RWPE2 (cell line): Measurements from ENCODE around the gene MAST2.

Experiments used
- ATAC-seq: fragments of 200-7000 bp; cut with Tn5 transposase; 3 replicates; pipeline ENCODE4 v1.9.1; 2021; ENCODE audit warnings: low read depth
- DNase-seq: peaks from one replicate; pipeline ENCODE4 v3.0.0-alpha.2; 2020; ENCODE audit warnings: low spot score
- H3K27ac ChIP-seq: fragments of 450-650 bp; 2 replicates; pipeline ENCODE4 v1.5.1; 2017; ENCODE audit warnings: mild to moderate bottlenecking; ENCODE audit not compliant: poor library complexity, severe bottlenecking
- H3K27me3 ChIP-seq: fragments of 250-450 bp; sonication (Bioruptor Pico); 2 replicates; pipeline ENCODE4 v1.5.1; 2021; ENCODE audit warnings: mild to moderate bottlenecking, moderate library complexity; ENCODE audit not compliant: insufficient read depth, poor library complexity, severe bottlenecking
- H3K36me3 ChIP-seq: fragments of 250-450 bp; sonication (Bioruptor Pico); 2 replicates; pipeline ENCODE4 v1.5.1; 2020; ENCODE audit warnings: low read depth, mild to moderate bottlenecking, moderate library complexity
- H3K4me1 ChIP-seq: fragments of 250-450 bp; sonication (Bioruptor Pico); 2 replicates; pipeline ENCODE4 v1.5.1; 2021; ENCODE audit warnings: mild to moderate bottlenecking, moderate library complexity; ENCODE audit not compliant: insufficient read depth, poor library complexity, severe bottlenecking
- H3K4me3 ChIP-seq: fragments of 250-450 bp; sonication (Bioruptor Pico); 2 replicates; pipeline ENCODE4 v1.5.1; 2021; ENCODE audit warnings: mild to moderate bottlenecking, moderate library complexity; ENCODE audit not compliant: severe bottlenecking
- H3K9me3 ChIP-seq: fragments of 250-450 bp; sonication (Bioruptor Pico); 2 replicates; pipeline ENCODE4 v1.5.1; 2021; ENCODE audit warnings: mild to moderate bottlenecking, moderate library complexity; ENCODE audit not compliant: severe bottlenecking
- CTCF ChIP-seq: fragments of 450-650 bp; IDR thresholded peaks from one replicate; pipeline ENCODE4 v1.5.1; 2017; ENCODE audit warnings: mild to moderate bottlenecking, moderate library complexity; ENCODE audit not compliant: poor library complexity, severe bottlenecking

The MAST2 gene

GRCh38 chr1:46057781-46058180, 254.4 kb downstream of the MAST2 start:
- no peaks in the 10 kb centered on the region for H3K4me1 ChIP-seq
- no peaks in the 10 kb centered on the region for H3K27me3 ChIP-seq
- DNase-seq: no peak
- no peak for TF ChIP-seq CTCF
- H3K27ac ChIP-seq: no peak overlapping the region
- H3K9me3 ChIP-seq: no peaks in the 10 kb centered on the region
- no peak overlapping the region for H3K4me3 ChIP-seq
- peaks cover 20% of the 10 kb centered on the region for H3K36me3 ChIP-seq
- ATAC-seq: no peak

GRCh38 chr1:46058936-46059335, 255.5 kb downstream of the MAST2 start:
- no peak for ATAC-seq
- no peaks in the 10 kb centered on the region for H3K27me3 ChIP-seq
- DNase-seq: no peak
- no peaks in the 10 kb centered on the region for H3K9me3 ChIP-seq
- no peaks in the 10 kb centered on the region for H3K4me1 ChIP-seq
- H3K27ac ChIP-seq: no peak overlapping the region
- no peak for TF ChIP-seq CTCF
- peaks cover 20% of the 10 kb centered on the region for H3K36me3 ChIP-seq
- no peak overlapping the region for H3K4me3 ChIP-seq

GRCh38 chr1:46061146-46061545, 257.7 kb downstream of the MAST2 start:
- Histone ChIP-seq H3K36me3 (peaks cover 19% of the 10 kb centered on the region), H3K9me3 (no peaks in the 10 kb centered on the region), H3K27ac (no peak overlapping the region), H3K4me3 (no peak overlapping the region), H3K4me1 (no peaks in the 10 kb centered on the region), H3K27me3 (no peaks in the 10 kb centered on the region)
- no peak for TF ChIP-seq CTCF
- no peak for ATAC-seq
- no peak for DNase-seq

GRCh38 chr1:46062651-46063319, 259.4 kb downstream of the MAST2 start:
- H3K4me1 ChIP-seq: no peaks in the 10 kb centered on the region
- H3K36me3 ChIP-seq: peaks cover 19% of the 10 kb centered on the region
- DNase-seq: no peak
- H3K4me3 ChIP-seq: peak overlapping the region; percentile 13
- H3K9me3 ChIP-seq: no peaks in the 10 kb centered on the region
- no peak for TF ChIP-seq CTCF
- no peaks in the 10 kb centered on the region for H3K27me3 ChIP-seq
- no peak overlapping the region for H3K27ac ChIP-seq
- ATAC-seq: no peak

- DNase-seq: no peak
- Histone ChIP-seq H3K9me3 (no peaks in the 10 kb centered on the region), H3K4me3 (no peak overlapping the region), H3K27ac (no peak overlapping the region), H3K4me1 (no peaks in the 10 kb centered on the region), H3K27me3 (no peaks in the 10 kb centered on the region), H3K36me3 (peaks cover 16% of the 10 kb centered on the region)
- no peak for ATAC-seq
- TF ChIP-seq CTCF: no peak
Observed at GRCh38 chr1:46064708-46065107, 261.3 kb downstream of the MAST2 start.
